ENCODE measurements around the gene OCLN.
"Not testable (repeated sequence)": the region's sequence is repeated elsewhere in the genome, so short reads cannot be mapped to it uniquely, and the experiment has no call there.

Gene OCLN

GRCh38 chr5:69492391-69492922 lies at the start of gene OCLN:
TSS of gene OCLN (plus strand) at chr5:69492790. CDS start at chr5:69504245, 11,455 bp downstream.
- in situ Hi-C loops (cut with MboI; ENCODE audit: low sequenced_read_pairs), result no loop called here

GRCh38 chr5:69444127-69444754 lies 48.3 kb upstream of the OCLN start:
- in situ Hi-C loops (cut with MboI; ENCODE audit: low sequenced_read_pairs), result no loop called here

- in situ Hi-C loops (cut with MboI; ENCODE audit: low sequenced_read_pairs), result no loop called here
Measured at GRCh38 chr5:69449511-69449910, 43.1 kb upstream of the OCLN start.

GRCh38 chr5:69450116-69450515 lies 42.5 kb upstream of the OCLN start:
- in situ Hi-C loops (cut with MboI; ENCODE audit: low sequenced_read_pairs), result no loop called here

- in situ Hi-C loops (cut with MboI; ENCODE audit: low sequenced_read_pairs), result not testable (repeated sequence)
Measured at GRCh38 chr5:69450527-69450926, 42.1 kb upstream of the OCLN start.

- in situ Hi-C loops (cut with MboI; ENCODE audit: low sequenced_read_pairs), result no loop called here
Measured at GRCh38 chr5:69451941-69452647, 40.5 kb upstream of the OCLN start.

- in situ Hi-C loops (cut with MboI; ENCODE audit: low sequenced_read_pairs), result not testable (repeated sequence)
Measured at GRCh38 chr5:69453487-69453886, 39.1 kb upstream of the OCLN start.

GRCh38 chr5:69454460-69455249 lies 37.9 kb upstream of the OCLN start:
- in situ Hi-C loops (cut with MboI; ENCODE audit: low sequenced_read_pairs), result no loop called here

GRCh38 chr5:69455428-69455988 lies 37.1 kb upstream of the OCLN start:
- in situ Hi-C loops (cut with MboI; ENCODE audit: low sequenced_read_pairs), result not testable (repeated sequence)

- in situ Hi-C loops (cut with MboI; ENCODE audit: low sequenced_read_pairs), result no loop called here
Measured at GRCh38 chr5:69462170-69462569, 30.4 kb upstream of the OCLN start.

GRCh38 chr5:69466375-69466774 lies 26.2 kb upstream of the OCLN start:
- in situ Hi-C loops (cut with MboI; ENCODE audit: low sequenced_read_pairs), result not testable (repeated sequence)

- in situ Hi-C loops (cut with MboI; ENCODE audit: low sequenced_read_pairs), result no loop called here
Measured at GRCh38 chr5:69467442-69468225, 25.0 kb upstream of the OCLN start.

GRCh38 chr5:69468631-69469030 lies 24.0 kb upstream of the OCLN start:
- in situ Hi-C loops (cut with MboI; ENCODE audit: low sequenced_read_pairs), result no loop called here

- in situ Hi-C loops (cut with MboI; ENCODE audit: low sequenced_read_pairs), result not testable (repeated sequence)
Measured at GRCh38 chr5:69471516-69471915, 21.1 kb upstream of the OCLN start.

- in situ Hi-C loops (cut with MboI; ENCODE audit: low sequenced_read_pairs), result not testable (repeated sequence)
Measured at GRCh38 chr5:69472535-69473143, 20.0 kb upstream of the OCLN start.

GRCh38 chr5:69477170-69477569 lies 15.4 kb upstream of the OCLN start:
- in situ Hi-C loops (cut with MboI; ENCODE audit: low sequenced_read_pairs), result no loop called here

- in situ Hi-C loops (cut with MboI; ENCODE audit: low sequenced_read_pairs), result not testable (repeated sequence)
Measured at GRCh38 chr5:69478296-69478695, 14.3 kb upstream of the OCLN start.

- in situ Hi-C loops (cut with MboI; ENCODE audit: low sequenced_read_pairs), result no loop called here
Measured at GRCh38 chr5:69484891-69485290, 7.7 kb upstream of the OCLN start.

- in situ Hi-C loops (cut with MboI; ENCODE audit: low sequenced_read_pairs), result no loop called here
Measured at GRCh38 chr5:69485471-69485870, 7.1 kb upstream of the OCLN start.

GRCh38 chr5:69489246-69489645 lies 3.3 kb upstream of the OCLN start:
- in situ Hi-C loops (cut with MboI; ENCODE audit: low sequenced_read_pairs), result no loop called here
